Measurements from ENCODE around the gene TBL1X.

DNA sequence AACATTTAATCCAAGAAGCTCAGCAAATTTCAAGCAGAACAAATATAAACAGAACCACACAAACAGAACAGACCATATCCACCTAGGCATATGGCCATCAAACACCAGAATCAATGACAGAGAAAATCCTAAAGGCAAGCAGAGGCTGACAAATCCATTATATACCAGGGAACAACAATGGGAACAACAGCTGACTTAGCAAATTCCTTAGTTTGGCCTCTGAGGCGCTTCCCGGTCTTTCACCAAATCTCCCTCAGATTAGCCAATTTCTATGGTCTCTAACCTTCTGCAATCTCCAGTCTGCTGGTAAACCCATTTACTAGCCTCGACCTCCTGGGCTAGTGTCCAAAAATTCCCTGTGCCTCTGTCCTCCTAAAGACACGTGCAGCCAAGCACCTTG, 241.6 kb downstream of the TBL1X start:
- TF ChIP-seq POLR2A (IDR thresholded peaks at IDR 0.05) = no peak
- no peak for TF ChIP-seq POLR2AphosphoS5 (IDR thresholded peaks at IDR 0.05)
- TF ChIP-seq, protein P1, sequence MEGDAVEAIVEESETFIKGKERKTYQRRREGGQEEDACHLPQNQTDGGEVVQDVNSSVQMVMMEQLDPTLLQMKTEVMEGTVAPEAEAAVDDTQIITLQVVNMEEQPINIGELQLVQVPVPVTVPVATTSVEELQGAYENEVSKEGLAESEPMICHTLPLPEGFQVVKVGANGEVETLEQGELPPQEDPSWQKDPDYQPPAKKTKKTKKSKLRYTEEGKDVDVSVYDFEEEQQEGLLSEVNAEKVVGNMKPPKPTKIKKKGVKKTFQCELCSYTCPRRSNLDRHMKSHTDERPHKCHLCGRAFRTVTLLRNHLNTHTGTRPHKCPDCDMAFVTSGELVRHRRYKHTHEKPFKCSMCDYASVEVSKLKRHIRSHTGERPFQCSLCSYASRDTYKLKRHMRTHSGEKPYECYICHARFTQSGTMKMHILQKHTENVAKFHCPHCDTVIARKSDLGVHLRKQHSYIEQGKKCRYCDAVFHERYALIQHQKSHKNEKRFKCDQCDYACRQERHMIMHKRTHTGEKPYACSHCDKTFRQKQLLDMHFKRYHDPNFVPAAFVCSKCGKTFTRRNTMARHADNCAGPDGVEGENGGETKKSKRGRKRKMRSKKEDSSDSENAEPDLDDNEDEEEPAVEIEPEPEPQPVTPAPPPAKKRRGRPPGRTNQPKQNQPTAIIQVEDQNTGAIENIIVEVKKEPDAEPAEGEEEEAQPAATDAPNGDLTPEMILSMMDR (IDR thresholded peaks at IDR 0.05) = no peak

Data from breast epithelium (tissue), 3 donors.